Measurements from ENCODE around the gene ATF4. TPM values are rescaled to one million over a fixed set of nuclear protein-coding genes. Genes with fewer than 3 reads are reported as not detected.

The ATF4 gene
- total and polyA plus RNA-seq, 2 of the 13 experiments (the other 11 are each of a cell fraction or from before 2014, with no cell fraction given) = 486 to 1,297 TPM

DNA sequence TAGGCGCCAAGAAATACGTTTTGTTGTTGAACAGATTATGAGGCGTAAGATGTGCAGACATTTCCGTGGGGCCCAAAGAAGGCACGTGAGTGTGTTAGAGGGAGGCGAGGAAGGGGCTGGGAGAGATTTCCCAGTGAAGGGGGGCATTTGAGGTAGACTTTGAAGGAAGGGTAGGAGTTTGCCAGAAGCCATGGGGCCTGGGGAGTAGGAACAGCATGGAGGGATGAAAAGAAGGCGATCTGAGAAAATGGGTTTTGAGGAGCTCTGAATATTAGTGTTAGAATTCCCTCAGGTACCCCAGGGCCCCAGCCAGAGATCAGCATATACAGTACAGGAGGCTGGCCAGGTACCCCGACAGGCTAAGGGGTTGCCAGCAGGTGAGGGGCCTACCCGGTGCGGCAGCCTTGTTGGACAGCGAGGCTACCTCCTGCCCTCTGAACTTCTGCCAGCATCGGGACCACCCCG is 18.7 kb upstream of the ATF4 start (continued):
- TF ChIP-seq ZNF407 (CRISPR knock-in tag; IDR thresholded peaks at IDR 0.05; ENCODE audit: not compliant biosample characterization) (no peak), ZUFSP (CRISPR knock-in tag; IDR thresholded peaks at IDR 0.05; ENCODE audit: borderline replicate concordance) (no peak), REL (CRISPR knock-in tag; conservative IDR thresholded peaks at IDR 0.05) (peak; percentile 80; the same call in 1 of the 2 replicates), NR1H2 (CRISPR knock-in tag; IDR thresholded peaks at IDR 0.05; ENCODE audit: borderline replicate concordance, low read depth) (no peak), REPIN1 (CRISPR knock-in tag; IDR thresholded peaks at IDR 0.05; ENCODE audit: borderline replicate concordance, low read depth) (no peak), ZNF563 (CRISPR knock-in tag; IDR thresholded peaks at IDR 0.05) (no peak), ARID3A (IDR thresholded peaks at IDR 0.05; ENCODE audit: low read depth, low read length) (no peak), NCOA1 (CRISPR knock-in tag; IDR thresholded peaks at IDR 0.05) (0 out of 2 replicates have a peak, but pooled peaks have one; percentile 43), FOSL2 (CRISPR knock-in tag; IDR thresholded peaks at IDR 0.05) (no peak)
- TF ChIP-seq, protein P1, sequence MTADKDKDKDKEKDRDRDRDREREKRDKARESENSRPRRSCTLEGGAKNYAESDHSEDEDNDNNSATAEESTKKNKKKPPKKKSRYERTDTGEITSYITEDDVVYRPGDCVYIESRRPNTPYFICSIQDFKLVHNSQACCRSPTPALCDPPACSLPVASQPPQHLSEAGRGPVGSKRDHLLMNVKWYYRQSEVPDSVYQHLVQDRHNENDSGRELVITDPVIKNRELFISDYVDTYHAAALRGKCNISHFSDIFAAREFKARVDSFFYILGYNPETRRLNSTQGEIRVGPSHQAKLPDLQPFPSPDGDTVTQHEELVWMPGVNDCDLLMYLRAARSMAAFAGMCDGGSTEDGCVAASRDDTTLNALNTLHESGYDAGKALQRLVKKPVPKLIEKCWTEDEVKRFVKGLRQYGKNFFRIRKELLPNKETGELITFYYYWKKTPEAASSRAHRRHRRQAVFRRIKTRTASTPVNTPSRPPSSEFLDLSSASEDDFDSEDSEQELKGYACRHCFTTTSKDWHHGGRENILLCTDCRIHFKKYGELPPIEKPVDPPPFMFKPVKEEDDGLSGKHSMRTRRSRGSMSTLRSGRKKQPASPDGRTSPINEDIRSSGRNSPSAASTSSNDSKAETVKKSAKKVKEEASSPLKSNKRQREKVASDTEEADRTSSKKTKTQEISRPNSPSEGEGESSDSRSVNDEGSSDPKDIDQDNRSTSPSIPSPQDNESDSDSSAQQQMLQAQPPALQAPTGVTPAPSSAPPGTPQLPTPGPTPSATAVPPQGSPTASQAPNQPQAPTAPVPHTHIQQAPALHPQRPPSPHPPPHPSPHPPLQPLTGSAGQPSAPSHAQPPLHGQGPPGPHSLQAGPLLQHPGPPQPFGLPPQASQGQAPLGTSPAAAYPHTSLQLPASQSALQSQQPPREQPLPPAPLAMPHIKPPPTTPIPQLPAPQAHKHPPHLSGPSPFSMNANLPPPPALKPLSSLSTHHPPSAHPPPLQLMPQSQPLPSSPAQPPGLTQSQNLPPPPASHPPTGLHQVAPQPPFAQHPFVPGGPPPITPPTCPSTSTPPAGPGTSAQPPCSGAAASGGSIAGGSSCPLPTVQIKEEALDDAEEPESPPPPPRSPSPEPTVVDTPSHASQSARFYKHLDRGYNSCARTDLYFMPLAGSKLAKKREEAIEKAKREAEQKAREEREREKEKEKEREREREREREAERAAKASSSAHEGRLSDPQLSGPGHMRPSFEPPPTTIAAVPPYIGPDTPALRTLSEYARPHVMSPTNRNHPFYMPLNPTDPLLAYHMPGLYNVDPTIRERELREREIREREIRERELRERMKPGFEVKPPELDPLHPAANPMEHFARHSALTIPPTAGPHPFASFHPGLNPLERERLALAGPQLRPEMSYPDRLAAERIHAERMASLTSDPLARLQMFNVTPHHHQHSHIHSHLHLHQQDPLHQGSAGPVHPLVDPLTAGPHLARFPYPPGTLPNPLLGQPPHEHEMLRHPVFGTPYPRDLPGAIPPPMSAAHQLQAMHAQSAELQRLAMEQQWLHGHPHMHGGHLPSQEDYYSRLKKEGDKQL (CRISPR knock-in tag; IDR thresholded peaks at IDR 0.05; ENCODE audit: low read depth) = no peak

Measured in HepG2 (cell line).